Measurements from ENCODE around the gene MMS22L.

MMS22L gene

DNA sequence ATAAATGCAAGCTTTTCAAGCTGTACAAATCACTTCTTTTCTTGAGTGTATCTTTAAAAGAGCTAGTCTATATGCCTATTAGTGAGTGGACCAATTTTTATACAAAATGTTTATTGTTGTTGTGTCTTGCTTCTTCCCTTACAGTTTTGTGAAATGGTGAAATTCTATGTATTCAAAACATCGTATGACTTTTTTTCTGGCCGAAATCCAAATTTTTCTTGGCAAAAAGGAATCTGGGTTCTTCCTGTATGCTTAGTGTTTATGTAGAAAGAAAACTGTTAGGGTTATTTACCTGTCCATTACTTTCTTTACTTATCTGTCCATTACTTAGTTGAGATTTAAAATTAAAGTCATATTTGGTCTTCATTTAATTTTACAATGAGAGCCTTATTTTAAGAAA is 153.9 kb downstream of the MMS22L start:
- TF ChIP-seq CTCF (IDR thresholded peaks at IDR 0.05; ENCODE audit: extremely low read depth, insufficient read depth, missing control alignments), result no peak
- in situ Hi-C loops (cut with MboI; ENCODE audit: low pct_unique_long_range_greater_than_20kb, low sequenced_read_pairs, unreplicated experiment), result no loop called here

DNA sequence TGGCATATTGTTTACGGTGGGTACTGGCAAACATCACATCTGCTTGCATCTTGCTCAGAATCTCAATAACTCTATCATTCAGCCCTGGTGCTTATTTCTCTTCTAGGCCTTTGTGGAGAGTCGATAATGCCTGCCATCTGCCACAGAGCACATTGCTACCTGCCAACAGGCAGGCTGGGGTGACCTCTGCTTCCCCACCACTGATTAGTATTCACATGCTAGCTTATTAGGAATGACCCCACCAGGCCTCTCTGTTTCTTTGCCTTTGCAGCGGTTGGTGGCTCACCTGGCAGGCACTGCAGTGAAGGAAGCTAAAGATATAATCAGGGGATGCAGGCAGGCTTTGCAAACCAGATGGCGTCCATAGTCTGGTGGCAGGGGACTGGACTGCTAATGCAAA is 154.5 kb downstream of the MMS22L start:
- TF ChIP-seq CTCF (IDR thresholded peaks at IDR 0.05; ENCODE audit: extremely low read depth, insufficient read depth, missing control alignments), result no peak
- in situ Hi-C loops (cut with MboI; ENCODE audit: low pct_unique_long_range_greater_than_20kb, low sequenced_read_pairs, unreplicated experiment), result no loop called here
- DNase-seq (ENCODE audit: low spot score), result no peak

More for the DNA sequence above, 153.9 kb downstream of the MMS22L start:
- no peak for DNase-seq (ENCODE audit: low spot score)

DNA sequence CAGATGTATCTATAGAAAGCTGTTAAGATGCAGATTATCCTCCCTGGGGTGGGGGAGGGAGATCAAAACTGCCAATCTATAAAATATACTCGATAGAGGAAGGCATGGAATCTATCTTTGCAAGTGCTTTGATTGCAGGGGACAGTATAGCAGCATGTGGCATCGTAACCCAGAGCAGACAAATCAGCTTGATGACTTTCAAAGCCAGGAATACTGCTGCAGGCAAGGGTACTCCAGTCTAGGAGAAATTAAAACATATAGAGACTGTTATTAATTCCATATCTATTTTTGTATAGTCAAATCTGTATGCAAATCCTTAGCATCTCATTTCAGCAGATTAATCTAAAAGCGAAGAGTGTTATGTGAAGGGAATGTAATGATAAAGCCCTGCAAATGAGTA is 159.4 kb downstream of the MMS22L start:
- no peak for TF ChIP-seq CTCF (IDR thresholded peaks at IDR 0.05; ENCODE audit: extremely low read depth, insufficient read depth, missing control alignments)
- in situ Hi-C loops (cut with MboI; ENCODE audit: low pct_unique_long_range_greater_than_20kb, low sequenced_read_pairs, unreplicated experiment), result no loop called here
- no peak for DNase-seq (ENCODE audit: low spot score)

GRCh38 chr6:97123112-97123511 is 159.9 kb downstream of the MMS22L start:
- DNase-seq (ENCODE audit: low spot score), result no peak
- no peak for TF ChIP-seq CTCF (IDR thresholded peaks at IDR 0.05; ENCODE audit: extremely low read depth, insufficient read depth, missing control alignments)
- in situ Hi-C loops (cut with MboI; ENCODE audit: low pct_unique_long_range_greater_than_20kb, low sequenced_read_pairs, unreplicated experiment), result no loop called here

GRCh38 chr6:97120511-97120910 is 162.5 kb downstream of the MMS22L start:
- in situ Hi-C loops (cut with MboI; ENCODE audit: low pct_unique_long_range_greater_than_20kb, low sequenced_read_pairs, unreplicated experiment), result no loop called here
- TF ChIP-seq CTCF (IDR thresholded peaks at IDR 0.05; ENCODE audit: extremely low read depth, insufficient read depth, missing control alignments), result no peak
- DNase-seq (ENCODE audit: low spot score), result no peak

DNA sequence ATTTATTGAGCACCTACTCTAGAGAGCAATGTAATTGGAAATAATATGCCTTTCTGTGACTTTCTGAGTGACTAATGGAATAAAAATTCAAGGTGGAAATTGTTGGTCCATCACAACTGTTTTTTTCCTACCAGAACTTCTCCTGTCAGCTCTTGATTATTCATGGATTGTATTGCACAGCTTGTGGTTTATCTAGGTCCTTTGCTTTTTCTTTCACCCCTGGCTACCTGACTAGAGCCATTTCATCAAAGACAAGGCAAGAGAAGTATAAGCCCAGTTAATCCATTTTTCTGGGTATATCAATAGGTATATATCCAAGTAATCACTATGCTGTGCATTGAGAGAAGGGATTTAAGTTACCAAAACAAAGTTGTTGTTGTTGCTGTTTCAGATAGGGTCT is 168.4 kb downstream of the MMS22L start:
- no peak for DNase-seq (ENCODE audit: low spot score)
- TF ChIP-seq CTCF (IDR thresholded peaks at IDR 0.05; ENCODE audit: extremely low read depth, insufficient read depth, missing control alignments), result no peak
- in situ Hi-C loops (cut with MboI; ENCODE audit: low pct_unique_long_range_greater_than_20kb, low sequenced_read_pairs, unreplicated experiment), result no loop called here

DNA sequence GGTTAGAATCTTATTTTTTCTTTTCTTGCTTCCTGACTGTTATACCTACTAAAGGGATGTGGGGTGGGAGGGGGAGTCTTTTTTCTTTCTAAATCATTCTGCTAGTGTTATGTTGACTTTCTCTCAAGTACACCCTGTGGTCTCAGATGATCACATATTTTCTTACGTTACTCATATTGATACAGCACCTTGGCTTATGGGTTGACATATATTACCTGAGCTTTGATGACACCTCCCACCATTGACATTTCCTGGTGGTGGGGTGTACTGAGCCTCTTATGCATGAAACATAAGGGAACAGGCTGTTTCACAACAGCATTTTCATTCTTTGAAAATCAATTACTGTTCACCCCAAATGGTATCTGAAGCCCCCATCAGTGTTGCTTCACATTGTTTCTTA is 169.8 kb downstream of the MMS22L start:
- no peak for TF ChIP-seq CTCF (IDR thresholded peaks at IDR 0.05; ENCODE audit: extremely low read depth, insufficient read depth, missing control alignments)
- in situ Hi-C loops (cut with MboI; ENCODE audit: low pct_unique_long_range_greater_than_20kb, low sequenced_read_pairs, unreplicated experiment), result no loop called here
- DNase-seq (ENCODE audit: low spot score), result no peak

All from GM13977 (cell line).